ENCODE results near the gene LMX1A. TPM values are rescaled to one million over a fixed set of nuclear protein-coding genes. Genes with fewer than 3 reads are reported as not detected.

LMX1A gene
- total RNA-seq, 1 experiment from 2014 or later: not detected

- TF ChIP-seq ZBTB43 (CRISPR knock-in tag; IDR thresholded peaks at IDR 0.05): no peak
- TF ChIP-seq ETV6 (CRISPR knock-in tag; IDR thresholded peaks at IDR 0.05): no peak
- no peak for TF ChIP-seq MXD4 (CRISPR knock-in tag; IDR thresholded peaks at IDR 0.05; ENCODE audit: borderline replicate concordance)
These were observed 49.7 kb downstream of the LMX1A start (continued) for GRCh38 chr1:165306543-165307434.

DNA sequence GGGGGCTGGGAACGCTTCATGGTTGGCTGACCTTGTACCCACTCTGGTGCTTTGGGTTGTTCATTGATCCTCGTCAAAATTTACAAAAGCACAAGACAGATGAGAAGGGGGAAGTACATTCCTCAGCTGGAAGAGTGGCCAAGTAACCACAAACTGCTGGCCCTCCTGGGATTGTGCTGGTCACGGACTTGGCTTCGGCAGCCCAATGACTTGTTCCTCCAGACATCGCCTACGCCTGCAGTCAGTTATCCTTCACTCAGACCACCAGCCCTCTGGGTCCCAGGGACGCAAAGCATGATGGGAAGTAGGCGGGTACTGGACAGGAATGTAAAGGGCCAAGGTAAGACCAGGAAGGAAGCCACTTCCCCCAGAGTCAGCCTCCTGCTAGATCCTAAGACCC, 53.1 kb downstream of the LMX1A start:
- Mint-ChIP-seq H3K27me3 (ENCODE audit: low read depth) (no peaks in the 10 kb centered on the region), H3K4me3 (no peak overlapping the region), H3K36me3 (no peaks in the 10 kb centered on the region), H3K9me3 (no peaks in the 10 kb centered on the region), H3K27ac (no peak overlapping the region), H3K4me1 (0 out of 2 replicates have a peak, but pooled peaks cover 3% of the 10 kb centered on the region)
- ChIA-PET CTCF (no interaction called here), POLR2A (no interaction called here)
- TF ChIP-seq ZNF263 (CRISPR knock-in tag; IDR thresholded peaks at IDR 0.05; ENCODE audit: low read depth) (no peak), CDX4 (CRISPR knock-in tag; IDR thresholded peaks at IDR 0.05; ENCODE audit: borderline replicate concordance) (no peak), ZBTB43 (CRISPR knock-in tag; IDR thresholded peaks at IDR 0.05) (no peak), CREB1 (CRISPR knock-in tag; IDR thresholded peaks at IDR 0.05) (no peak), RELA (CRISPR knock-in tag; IDR thresholded peaks at IDR 0.05; ENCODE audit: borderline replicate concordance) (no peak), ZBTB21 (CRISPR knock-in tag; IDR thresholded peaks at IDR 0.05; ENCODE audit: borderline replicate concordance) (no peak), ZNF232 (CRISPR knock-in tag; IDR thresholded peaks at IDR 0.05) (no peak), GRHL2 (CRISPR knock-in tag; IDR thresholded peaks at IDR 0.05; ENCODE audit: insufficient replicate concordance, severe bottlenecking) (no peak), ZNF317 (CRISPR knock-in tag; IDR thresholded peaks at IDR 0.05; ENCODE audit: borderline replicate concordance, low read depth) (no peak)
- TF ChIP-seq, protein P1, sequence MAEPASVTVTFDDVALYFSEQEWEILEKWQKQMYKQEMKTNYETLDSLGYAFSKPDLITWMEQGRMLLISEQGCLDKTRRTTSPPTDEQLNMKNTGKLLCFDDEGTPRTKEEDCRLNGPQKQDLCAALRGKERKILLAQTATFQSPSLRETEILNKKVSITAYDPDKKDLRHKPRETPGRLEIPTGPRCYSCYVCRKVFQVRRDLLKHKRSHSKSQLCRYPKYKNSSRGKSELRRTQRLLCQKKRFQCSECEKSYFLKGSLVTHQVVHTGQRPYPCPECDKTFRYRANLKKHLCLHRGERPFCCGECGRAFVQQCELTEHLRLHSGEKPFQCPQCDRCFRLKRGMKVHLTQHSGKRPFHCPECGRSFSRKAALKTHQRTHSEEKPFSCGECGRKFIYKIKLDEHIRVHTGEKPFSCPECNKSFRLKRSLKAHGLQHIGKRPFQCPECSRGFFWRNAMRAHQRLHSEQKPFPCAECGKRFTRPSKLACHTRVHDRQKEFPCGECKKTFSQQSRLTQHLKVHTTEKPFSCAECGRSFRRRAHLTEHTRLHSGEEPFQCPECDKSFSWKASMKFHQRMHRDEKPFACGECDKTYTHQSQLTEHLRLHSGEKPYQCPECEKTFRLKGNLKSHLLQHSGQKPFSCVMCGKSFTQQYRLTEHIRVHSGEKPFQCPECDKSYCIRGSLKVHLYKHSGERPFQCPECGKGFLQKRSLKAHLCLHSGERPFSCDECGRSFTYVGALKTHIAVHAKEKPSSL (CRISPR knock-in tag; conservative IDR thresholded peaks at IDR 0.05): no peak
- TF ChIP-seq, protein P2, sequence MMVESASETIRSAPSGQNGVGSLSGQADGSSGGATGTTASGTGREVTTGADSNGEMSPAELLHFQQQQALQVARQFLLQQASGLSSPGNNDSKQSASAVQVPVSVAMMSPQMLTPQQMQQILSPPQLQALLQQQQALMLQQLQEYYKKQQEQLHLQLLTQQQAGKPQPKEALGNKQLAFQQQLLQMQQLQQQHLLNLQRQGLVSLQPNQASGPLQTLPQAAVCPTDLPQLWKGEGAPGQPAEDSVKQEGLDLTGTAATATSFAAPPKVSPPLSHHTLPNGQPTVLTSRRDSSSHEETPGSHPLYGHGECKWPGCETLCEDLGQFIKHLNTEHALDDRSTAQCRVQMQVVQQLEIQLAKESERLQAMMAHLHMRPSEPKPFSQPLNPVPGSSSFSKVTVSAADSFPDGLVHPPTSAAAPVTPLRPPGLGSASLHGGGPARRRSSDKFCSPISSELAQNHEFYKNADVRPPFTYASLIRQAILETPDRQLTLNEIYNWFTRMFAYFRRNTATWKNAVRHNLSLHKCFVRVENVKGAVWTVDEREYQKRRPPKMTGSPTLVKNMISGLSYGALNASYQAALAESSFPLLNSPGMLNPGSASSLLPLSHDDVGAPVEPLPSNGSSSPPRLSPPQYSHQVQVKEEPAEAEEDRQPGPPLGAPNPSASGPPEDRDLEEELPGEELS (CRISPR knock-in tag; IDR thresholded peaks at IDR 0.05): no peak
- TF ChIP-seq, protein P3, sequence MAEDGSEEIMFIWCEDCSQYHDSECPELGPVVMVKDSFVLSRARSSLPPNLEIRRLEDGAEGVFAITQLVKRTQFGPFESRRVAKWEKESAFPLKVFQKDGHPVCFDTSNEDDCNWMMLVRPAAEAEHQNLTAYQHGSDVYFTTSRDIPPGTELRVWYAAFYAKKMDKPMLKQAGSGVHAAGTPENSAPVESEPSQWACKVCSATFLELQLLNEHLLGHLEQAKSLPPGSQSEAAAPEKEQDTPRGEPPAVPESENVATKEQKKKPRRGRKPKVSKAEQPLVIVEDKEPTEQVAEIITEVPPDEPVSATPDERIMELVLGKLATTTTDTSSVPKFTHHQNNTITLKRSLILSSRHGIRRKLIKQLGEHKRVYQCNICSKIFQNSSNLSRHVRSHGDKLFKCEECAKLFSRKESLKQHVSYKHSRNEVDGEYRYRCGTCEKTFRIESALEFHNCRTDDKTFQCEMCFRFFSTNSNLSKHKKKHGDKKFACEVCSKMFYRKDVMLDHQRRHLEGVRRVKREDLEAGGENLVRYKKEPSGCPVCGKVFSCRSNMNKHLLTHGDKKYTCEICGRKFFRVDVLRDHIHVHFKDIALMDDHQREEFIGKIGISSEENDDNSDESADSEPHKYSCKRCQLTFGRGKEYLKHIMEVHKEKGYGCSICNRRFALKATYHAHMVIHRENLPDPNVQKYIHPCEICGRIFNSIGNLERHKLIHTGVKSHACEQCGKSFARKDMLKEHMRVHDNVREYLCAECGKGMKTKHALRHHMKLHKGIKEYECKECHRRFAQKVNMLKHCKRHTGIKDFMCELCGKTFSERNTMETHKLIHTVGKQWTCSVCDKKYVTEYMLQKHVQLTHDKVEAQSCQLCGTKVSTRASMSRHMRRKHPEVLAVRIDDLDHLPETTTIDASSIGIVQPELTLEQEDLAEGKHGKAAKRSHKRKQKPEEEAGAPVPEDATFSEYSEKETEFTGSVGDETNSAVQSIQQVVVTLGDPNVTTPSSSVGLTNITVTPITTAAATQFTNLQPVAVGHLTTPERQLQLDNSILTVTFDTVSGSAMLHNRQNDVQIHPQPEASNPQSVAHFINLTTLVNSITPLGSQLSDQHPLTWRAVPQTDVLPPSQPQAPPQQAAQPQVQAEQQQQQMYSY (CRISPR knock-in tag; IDR thresholded peaks at IDR 0.05): no peak
- ATAC-seq (no peak; the same call in 1 of the 2 replicates), DNase-seq (ENCODE audit: low spot score) (no peak)

Data from WTC11 (cell line).